SJCRH30 (cell line): ENCODE data around the gene MAMSTR. TPM values are rescaled to one million over a fixed set of nuclear protein-coding genes. Genes with fewer than 3 reads are reported as not detected.
A peak's percentile ranks its signal among the peaks of the same experiment; 100 is the strongest.
"Not testable (repeated sequence)": the region's sequence is repeated elsewhere in the genome, so short reads cannot be mapped to it uniquely, and the experiment has no call there.

ENCODE experiments used
- DNase-seq, 2 experiments: peaks; one replicate each; pipeline ENCODE4 v3.0.0-alpha.2; 2015 to 2020
- H3K27ac ChIP-seq: fragments of 250-450 bp; sonication (Bioruptor Pico); 2 replicates; pipeline ENCODE4 v1.5.1; 2020; ENCODE audit warnings: mild to moderate bottlenecking, moderate library complexity
- H3K27me3 ChIP-seq: fragments of 250-450 bp; sonication (Bioruptor Pico); 2 replicates; pipeline ENCODE4 v1.5.1; 2020; ENCODE audit warnings: mild to moderate bottlenecking, moderate library complexity
- H3K36me3 ChIP-seq: fragments of 250-450 bp; sonication (Bioruptor Pico); 2 replicates; pipeline ENCODE4 v1.5.1; 2020; ENCODE audit warnings: mild to moderate bottlenecking, moderate library complexity
- H3K4me1 ChIP-seq: fragments of 250-450 bp; sonication (Bioruptor Pico); 2 replicates; pipeline ENCODE4 v1.5.1; 2020; ENCODE audit warnings: mild to moderate bottlenecking, moderate library complexity
- H3K4me3 ChIP-seq: fragments of 250-450 bp; sonication (Bioruptor Pico); 2 replicates; pipeline ENCODE4 v1.5.1; 2020; ENCODE audit warnings: mild to moderate bottlenecking, moderate library complexity
- H3K9me3 ChIP-seq: fragments of 250-450 bp; sonication (Bioruptor Pico); replicated peaks from 2 replicates; pipeline ENCODE4 v1.5.1; 2020; ENCODE audit warnings: mild to moderate bottlenecking, moderate library complexity
- total RNA-seq: library from RNA; depleted of rRNA; stranded (reverse); fragments of >200 nt; shearing (Covaris generic); gene quantifications from 2 replicates; pipeline ENCODE4 v1.2.3, GENCODE V29; 2014

The MAMSTR gene
- total RNA-seq, 1 experiment from 2014 or later, result 24.5 TPM

DNA sequence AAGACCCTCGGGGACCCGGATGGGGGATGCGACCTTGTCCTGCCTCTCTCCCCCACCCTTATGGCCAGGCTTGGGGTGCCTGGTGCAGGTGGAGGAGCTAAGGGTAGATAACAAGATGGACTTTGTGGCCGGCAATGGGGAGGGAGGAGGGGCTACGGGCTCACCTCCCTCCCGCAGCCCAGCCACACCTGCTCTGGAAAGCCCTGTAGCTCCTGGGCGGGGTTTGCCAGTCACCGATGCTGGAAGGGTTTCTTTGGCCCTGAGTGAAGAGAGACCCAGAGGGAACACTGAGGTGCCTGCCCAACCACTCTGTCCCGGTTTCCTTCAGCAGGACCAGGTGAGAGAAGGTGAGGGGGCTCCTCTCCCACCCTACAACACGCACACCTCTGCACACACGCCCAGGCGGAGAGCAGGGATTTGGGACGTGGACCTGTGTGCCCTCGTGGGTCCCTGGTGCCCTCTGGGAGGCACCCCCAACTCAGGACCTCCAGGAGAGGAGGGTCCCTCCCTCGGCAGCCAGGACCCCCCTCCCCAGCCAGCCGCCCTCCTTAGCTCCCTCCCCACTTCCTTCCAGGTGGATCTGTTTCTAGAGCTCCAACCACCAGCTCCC, 23.7 kb downstream of the MAMSTR start, which contains the start of gene FUT2:
FUT2 (plus strand) TSS at position 229 of the 610 bp plus-strand sequence. CDS start 6,986 bp downstream, outside the sequence.
- Histone ChIP-seq H3K4me3 (peak within 1 kb of the TSS; percentile 41), H3K27ac (peak within 1 kb of the TSS; percentile 1; the same call in 1 of the 2 replicates), H3K36me3 (no peaks in the 10 kb centered on the region), H3K9me3 (no peaks in the 10 kb centered on the region), H3K4me1 (peaks cover 12% of the 10 kb centered on the region; the same call in 1 of the 2 replicates), H3K27me3 (no peaks in the 10 kb centered on the region)
- DNase-seq, result no peak

DNA sequence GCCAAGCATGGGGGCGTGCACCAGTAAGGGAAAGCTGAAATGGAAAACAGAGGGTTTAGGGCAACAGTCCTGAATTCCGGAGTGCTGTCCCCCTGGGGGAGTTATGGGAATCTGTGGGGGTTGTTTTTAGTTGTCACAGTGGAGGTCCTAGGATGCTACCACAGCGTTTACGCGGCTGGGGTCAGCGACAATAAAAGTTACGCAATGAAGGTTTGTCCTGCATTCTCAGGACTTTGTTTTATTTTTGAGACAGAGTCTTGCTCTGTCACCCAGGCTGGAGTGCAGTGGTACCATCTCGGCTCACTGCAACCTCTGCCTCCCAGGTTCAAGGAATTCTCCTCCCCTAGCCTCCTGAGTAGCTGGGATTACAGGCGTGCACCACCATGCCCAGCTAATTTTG, 25.9 kb downstream of the MAMSTR start:
- not testable (repeated sequence) for H3K27me3 ChIP-seq, H3K27ac ChIP-seq, DNase-seq

DNA sequence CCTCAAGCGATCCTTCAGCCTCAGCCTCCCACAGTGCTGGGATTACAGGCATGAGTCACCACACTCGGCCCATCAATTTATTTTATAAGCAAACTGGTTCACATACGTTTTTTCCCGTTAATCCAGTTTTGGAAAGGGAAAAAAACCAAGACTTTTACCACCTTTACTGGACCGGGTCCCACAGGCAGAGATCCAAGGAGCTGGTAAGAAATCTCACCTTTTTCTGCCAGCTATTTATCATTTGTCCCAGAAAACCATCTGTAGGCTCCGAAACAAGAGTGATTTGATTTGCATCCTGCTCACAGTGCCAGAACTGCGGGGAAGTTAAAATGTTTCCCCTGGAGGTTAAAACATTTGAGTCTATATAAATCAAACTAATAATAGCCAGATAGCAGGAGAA, 30.1 kb downstream of the MAMSTR start:
- H3K27me3 ChIP-seq, result no peaks in the 10 kb centered on the region
- no peak overlapping the region for H3K27ac ChIP-seq

More for the DNA sequence above, 25.9 kb downstream of the MAMSTR start:
- peaks cover 12% of the 10 kb centered on the region; the same call in 1 of the 2 replicates for H3K4me1 ChIP-seq
- not testable (repeated sequence) for H3K9me3 ChIP-seq, H3K4me3 ChIP-seq, H3K36me3 ChIP-seq

DNA sequence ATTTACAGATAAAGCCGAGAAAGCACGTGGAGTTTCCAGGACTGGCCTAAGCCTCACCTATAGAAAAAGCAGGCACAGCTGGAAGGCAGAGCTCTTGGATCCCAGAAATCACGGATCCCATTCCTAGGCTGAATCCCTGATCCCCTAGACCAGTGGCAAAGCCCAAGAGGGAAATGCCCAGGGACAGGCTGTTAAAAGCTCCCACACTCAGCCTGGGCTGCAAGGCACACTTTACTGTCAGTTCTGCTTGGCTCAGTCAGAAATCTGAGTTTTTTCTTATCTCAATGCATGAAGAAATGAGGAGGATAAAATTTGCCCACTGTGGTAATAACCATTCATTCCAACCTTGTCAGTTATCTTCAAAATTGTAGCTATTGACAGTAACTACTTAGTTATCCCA, 31.7 kb downstream of the MAMSTR start:
- no peak for DNase-seq
- Histone ChIP-seq H3K27me3 (no peaks in the 10 kb centered on the region), H3K4me3 (no peak overlapping the region), H3K4me1 (peaks cover 26% of the 10 kb centered on the region), H3K27ac (no peak overlapping the region), H3K36me3 (no peaks in the 10 kb centered on the region), H3K9me3 (no peaks in the 10 kb centered on the region)

More for the DNA sequence above, 30.1 kb downstream of the MAMSTR start:
- no peaks in the 10 kb centered on the region for H3K36me3 ChIP-seq
- no peak for DNase-seq
- peaks cover 19% of the 10 kb centered on the region for H3K4me1 ChIP-seq
- no peaks in the 10 kb centered on the region for H3K9me3 ChIP-seq
- no peak overlapping the region for H3K4me3 ChIP-seq

DNA sequence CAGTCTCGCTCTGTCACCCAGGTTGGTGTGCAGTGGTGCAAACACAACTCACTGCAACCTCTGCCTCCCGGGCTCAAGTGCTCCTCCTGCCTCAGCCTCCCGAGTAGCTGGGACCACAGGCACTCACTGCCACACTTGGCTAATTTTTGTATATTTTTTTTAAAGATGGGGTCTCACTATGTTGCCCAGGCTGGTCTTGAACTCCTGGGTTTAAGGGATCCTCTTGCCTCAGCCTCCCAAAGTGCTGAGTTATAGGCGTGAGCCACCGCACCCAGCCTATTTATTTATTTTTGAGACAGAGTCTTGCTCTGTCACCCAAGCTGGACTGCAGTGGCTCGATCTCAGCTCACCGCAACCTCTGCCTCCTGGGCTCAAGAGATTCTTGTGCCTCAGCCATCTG, 32.9 kb downstream of the MAMSTR start:
- H3K4me3 ChIP-seq, H3K9me3 ChIP-seq, H3K27me3 ChIP-seq, DNase-seq, H3K36me3 ChIP-seq, H3K27ac ChIP-seq: not testable (repeated sequence)
- peaks cover 32% of the 10 kb centered on the region for H3K4me1 ChIP-seq

DNA sequence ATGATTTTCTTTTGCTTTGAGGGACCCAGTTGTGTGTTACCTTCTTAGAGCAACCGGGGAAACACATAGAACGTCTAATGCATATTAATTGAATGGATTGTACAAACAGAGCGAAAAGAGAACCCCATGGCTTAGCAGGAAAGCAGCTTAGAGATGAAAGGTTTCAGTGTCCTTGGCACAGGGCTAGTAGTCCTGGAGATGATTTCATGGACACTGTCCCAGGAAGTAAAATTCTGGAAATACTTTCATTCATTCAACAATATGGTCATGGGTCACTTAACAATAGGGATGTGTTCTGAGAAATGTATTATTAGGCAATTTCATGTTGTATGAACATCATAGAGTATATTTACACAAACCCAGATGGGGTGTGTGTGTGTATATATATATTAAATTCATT, 33.4 kb downstream of the MAMSTR start:
- Histone ChIP-seq H3K36me3 (peaks cover 6% of the 10 kb centered on the region; the same call in 1 of the 2 replicates), H3K4me3 (no peak overlapping the region), H3K27me3 (no peaks in the 10 kb centered on the region), H3K4me1 (peaks cover 37% of the 10 kb centered on the region), H3K27ac (no peak overlapping the region), H3K9me3 (no peaks in the 10 kb centered on the region)
- peak; percentile 45 to 70 for DNase-seq

DNA sequence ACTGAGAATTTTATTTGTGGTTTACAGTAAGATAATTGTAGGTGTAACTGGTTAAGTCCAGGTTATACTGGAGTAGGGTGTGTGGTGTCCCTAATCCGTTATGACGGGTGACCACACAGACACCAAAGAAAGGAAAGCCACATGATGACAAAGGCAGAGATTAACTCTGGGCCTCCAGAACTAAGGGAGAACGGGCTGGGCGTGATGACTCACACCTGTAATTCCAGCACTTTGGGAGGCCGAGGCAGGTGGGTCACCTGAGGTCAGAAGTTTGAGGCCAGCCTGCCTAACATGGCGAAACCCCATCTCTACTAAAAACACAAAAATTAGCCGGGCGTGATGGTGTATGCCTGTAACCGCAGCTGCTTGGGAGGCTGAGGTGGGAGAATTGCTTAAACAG, 33.9 kb downstream of the MAMSTR start:
- Histone ChIP-seq H3K4me3 (no peak overlapping the region), H3K9me3 (no peaks in the 10 kb centered on the region), H3K27me3 (no peaks in the 10 kb centered on the region), H3K4me1 (peaks cover 41% of the 10 kb centered on the region), H3K36me3 (peaks cover 9% of the 10 kb centered on the region; the same call in 1 of the 2 replicates), H3K27ac (no peak overlapping the region)
- peak; percentile 27 to 51 for DNase-seq

DNA sequence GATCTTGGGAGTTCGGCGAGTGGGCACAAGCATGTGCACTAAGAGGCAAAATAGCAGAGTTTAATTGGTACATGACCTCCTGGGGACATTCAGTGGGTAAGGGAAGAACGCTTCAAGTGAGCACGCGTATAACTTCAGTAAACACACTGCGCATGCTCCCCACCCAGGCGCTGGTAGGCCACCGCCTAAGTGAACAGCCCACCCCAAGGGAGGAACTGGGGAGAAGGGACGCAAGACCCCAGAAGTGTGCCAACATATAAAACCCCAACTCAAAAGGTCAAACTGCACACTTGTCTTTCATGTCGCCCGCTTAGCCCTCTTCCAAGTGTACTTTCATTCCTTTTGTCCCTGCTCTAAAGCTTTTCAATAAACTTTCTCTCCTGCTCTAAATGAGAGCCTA, 36.2 kb downstream of the MAMSTR start:
- DNase-seq, result no peak
- no peak overlapping the region for H3K4me3 ChIP-seq
- no peaks in the 10 kb centered on the region for H3K27me3 ChIP-seq
- peaks cover 44% of the 10 kb centered on the region for H3K4me1 ChIP-seq
- peaks cover 11% of the 10 kb centered on the region; the same call in 1 of the 2 replicates for H3K36me3 ChIP-seq
- no peaks in the 10 kb centered on the region for H3K9me3 ChIP-seq
- H3K27ac ChIP-seq, result no peak overlapping the region

DNA sequence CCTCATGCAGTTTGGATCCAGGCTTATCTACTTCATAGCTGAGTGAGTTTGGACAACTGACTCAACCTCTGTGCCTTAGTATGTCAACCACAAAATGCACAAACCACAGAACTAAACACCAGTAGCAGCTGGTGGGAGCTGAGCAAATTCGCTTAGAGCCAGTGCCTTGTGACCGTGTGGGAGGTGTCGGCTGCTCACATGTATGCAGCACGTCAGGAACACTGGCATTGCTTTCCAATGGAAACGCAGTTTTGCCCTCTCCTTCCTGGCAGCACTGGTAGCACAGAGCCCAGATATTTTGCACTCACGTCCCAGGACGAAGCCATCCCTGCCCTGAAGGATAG, 38.4 kb downstream of the MAMSTR start:
- Histone ChIP-seq H3K36me3 (peaks cover 11% of the 10 kb centered on the region; the same call in 1 of the 2 replicates), H3K27ac (peak overlapping the region; percentile 51)
- peak; percentile 91 to 94 for DNase-seq

DNA sequence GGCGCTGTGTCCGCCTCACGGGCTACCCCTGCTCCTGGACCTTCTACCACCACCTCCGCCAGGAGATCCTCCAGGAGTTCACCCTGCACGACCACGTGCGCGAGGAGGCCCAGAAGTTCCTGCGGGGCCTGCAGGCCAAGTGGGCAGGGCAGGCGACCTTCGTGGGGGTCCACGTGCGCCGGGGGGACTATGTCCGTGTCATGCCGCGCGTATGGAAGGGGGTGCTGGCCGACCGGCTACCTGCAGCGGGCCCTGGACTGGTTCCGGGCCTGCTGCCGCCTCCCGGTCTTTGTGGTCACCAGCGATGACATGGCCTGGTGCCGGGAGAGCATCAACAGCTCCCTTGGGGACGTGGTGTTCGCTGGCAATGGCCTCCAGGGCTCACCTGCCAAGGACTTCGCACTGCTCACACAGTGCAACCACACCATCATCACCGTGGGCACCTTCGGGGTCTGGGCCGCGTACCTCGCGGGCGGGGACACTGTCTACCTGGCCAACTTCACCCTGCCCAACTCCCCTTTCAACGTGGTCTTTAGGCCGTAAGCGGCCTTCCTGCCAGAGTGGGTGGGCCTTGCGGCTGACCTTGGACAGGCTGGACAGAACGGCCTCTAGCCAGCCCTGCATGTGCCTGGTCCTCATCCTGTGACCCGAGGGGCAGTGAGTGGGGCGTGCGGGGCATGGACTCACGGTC, 38.9 kb downstream of the MAMSTR start:
- DNase-seq, result no peak

More for the DNA sequence above, 38.4 kb downstream of the MAMSTR start:
- no peaks in the 10 kb centered on the region for H3K9me3 ChIP-seq
- peaks cover 40% of the 10 kb centered on the region for H3K4me1 ChIP-seq
- no peak overlapping the region for H3K4me3 ChIP-seq
- no peaks in the 10 kb centered on the region for H3K27me3 ChIP-seq

DNA sequence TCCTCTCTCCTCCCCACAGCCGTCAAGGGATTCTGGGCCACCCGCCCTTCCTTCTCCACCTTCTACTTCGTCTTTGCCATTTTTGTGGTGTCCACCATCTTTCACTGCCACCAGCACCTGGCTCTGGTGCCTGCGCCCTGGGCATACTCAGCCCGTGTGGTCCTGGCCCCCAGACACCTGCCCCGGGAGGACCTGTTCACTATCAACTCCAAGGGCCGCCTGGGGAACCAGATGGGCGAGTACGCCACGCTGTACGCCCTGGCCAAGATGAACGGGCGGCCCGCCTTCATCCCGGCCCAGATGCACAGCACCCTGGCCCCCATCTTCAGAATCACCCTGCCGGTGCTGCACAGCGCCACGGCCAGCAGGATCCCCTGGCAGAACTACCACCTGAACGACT, 39.5 kb downstream of the MAMSTR start:
- H3K27me3 ChIP-seq, H3K4me3 ChIP-seq, H3K27ac ChIP-seq, DNase-seq, H3K9me3 ChIP-seq: not testable (repeated sequence)
- Histone ChIP-seq H3K36me3 (peaks cover 11% of the 10 kb centered on the region; the same call in 1 of the 2 replicates), H3K4me1 (peaks cover 38% of the 10 kb centered on the region)

More for the DNA sequence above, 38.9 kb downstream of the MAMSTR start:
- Histone ChIP-seq H3K27ac (peak overlapping the region; percentile 51), H3K36me3 (peaks cover 11% of the 10 kb centered on the region; the same call in 1 of the 2 replicates), H3K4me3 (no peak overlapping the region), H3K9me3 (no peaks in the 10 kb centered on the region), H3K4me1 (peaks cover 41% of the 10 kb centered on the region), H3K27me3 (no peaks in the 10 kb centered on the region)

DNA sequence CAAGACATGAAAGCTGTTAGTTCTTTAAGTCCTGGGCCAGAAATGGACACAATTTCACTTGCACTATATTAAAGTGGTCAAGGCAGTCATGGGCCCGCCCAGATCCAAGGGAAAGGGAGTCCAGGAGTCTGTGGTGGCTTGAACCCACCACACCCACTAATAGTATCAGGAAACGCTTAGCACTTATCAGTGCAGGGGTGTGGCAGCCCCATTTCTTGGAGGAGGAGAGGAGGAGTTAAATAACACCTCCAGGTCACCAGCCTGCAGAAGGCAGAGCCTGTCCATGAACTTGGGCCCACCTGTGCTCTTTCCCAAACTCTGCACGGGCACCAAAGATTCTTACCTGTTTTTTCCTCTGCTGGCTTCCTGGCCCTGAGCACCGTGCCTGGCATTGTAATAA, 41.3 kb downstream of the MAMSTR start:
- no peak for DNase-seq
- Histone ChIP-seq H3K27ac (no peak overlapping the region), H3K27me3 (no peaks in the 10 kb centered on the region), H3K9me3 (no peaks in the 10 kb centered on the region), H3K4me3 (no peak overlapping the region), H3K4me1 (peaks cover 27% of the 10 kb centered on the region), H3K36me3 (peaks cover 11% of the 10 kb centered on the region; the same call in 1 of the 2 replicates)

DNA sequence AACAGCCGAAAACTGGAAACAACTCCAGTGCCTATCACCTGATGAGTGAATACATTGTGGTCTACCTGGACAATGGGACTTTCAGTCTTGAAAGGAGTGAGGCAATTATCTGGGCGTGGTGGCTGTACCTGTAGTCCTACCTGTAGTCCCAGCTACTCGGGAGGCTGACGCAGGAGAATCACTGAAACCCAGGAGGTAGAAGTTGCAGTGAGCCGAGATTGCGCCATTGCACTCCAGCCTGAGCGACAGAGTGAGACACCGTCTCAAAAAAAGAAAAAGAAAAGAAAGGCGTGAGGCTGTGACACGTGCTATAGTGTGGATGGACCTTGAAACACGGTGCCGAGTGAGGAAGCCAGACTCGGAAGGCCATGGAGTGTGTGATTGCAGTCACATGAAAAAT, 42.6 kb downstream of the MAMSTR start:
- no peaks in the 10 kb centered on the region for H3K9me3 ChIP-seq
- peaks cover 24% of the 10 kb centered on the region for H3K4me1 ChIP-seq
- DNase-seq, result no peak
- H3K4me3 ChIP-seq, result no peak overlapping the region
- peaks cover 5% of the 10 kb centered on the region; the same call in 1 of the 2 replicates for H3K36me3 ChIP-seq
- no peaks in the 10 kb centered on the region for H3K27me3 ChIP-seq
- H3K27ac ChIP-seq, result no peak overlapping the region

DNA sequence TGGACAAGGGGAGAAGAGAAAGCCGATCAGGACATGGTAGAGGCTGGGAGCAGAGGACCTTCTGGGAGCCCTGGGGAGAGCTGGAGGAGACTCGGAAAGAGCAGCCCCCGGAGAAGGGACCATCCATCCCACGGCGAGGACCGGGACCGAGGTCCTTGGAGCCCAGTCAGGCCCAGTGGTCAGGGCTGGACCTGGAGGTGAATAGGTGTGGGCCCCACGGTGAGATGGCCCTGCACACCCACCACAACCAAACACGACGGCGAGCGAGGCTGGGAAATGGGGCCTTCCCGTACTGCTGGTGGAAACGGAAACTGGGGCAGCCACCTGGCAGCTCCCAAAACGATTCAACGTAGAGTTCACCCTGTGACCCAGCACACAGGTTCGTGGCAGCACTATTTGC, 43.0 kb downstream of the MAMSTR start:
- no peaks in the 10 kb centered on the region for H3K27me3 ChIP-seq
- no peaks in the 10 kb centered on the region for H3K9me3 ChIP-seq
- H3K4me1 ChIP-seq, result peaks cover 20% of the 10 kb centered on the region
- DNase-seq, result no peak
- H3K36me3 ChIP-seq, result peaks cover 5% of the 10 kb centered on the region; the same call in 1 of the 2 replicates
- H3K27ac ChIP-seq, result no peak overlapping the region
- no peak overlapping the region for H3K4me3 ChIP-seq
